D721Med (cell line): ENCODE measurements around the gene DOCK6.
"Not testable (repeated sequence)": the region's sequence is repeated elsewhere in the genome, so short reads cannot be mapped to it uniquely, and the experiment has no call there.

ENCODE experiments used
- DNase-seq: peaks from one replicate; pipeline ENCODE4 v3.0.0; 2011; ENCODE audit warnings: low spot score; ENCODE audit not compliant: insufficient read length
- FAIRE-seq: peaks from 2 replicates; lab custom pipeline; 2011; peaks lifted over from hg19 to GRCh38; lab: Jason Lieb, UNC
- CTCF ChIP-seq: IDR thresholded peaks from 2 replicates; pipeline ENCODE4 v1.5.1; 2012; ENCODE audit warnings: mild to moderate bottlenecking, control low read depth; ENCODE audit not compliant: insufficient read depth; ENCODE audit errors: missing control alignments

Gene DOCK6

GRCh38 chr19:11192957-11193939 lies 69.1 kb downstream of the DOCK6 start:
- no peak for TF ChIP-seq CTCF
- DNase-seq (no peak), FAIRE-seq (no peak)

DNA sequence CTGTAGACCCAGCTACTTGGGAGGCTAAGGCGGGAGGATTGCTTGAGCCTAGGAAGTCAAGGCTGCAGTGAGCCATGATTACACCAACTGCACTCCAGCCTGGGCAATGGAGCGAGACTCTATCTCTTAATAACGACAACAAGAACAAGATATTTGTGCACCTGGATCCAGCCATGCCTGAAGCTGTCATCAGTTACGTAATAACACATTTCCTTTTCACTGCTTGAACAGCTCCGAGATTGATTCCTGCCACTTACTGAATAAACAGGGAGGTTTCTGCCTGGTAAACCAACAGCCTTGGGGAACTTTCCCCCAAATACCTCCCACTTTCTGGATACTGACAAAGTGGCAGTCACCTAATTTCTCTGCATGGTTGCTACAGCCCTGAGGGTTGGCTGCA lies 70.4 kb downstream of the DOCK6 start:
- no peak for DNase-seq
- FAIRE-seq: no peak

GRCh38 chr19:11191273-11191755 lies 71.0 kb downstream of the DOCK6 start:
- DNase-seq (no peak), FAIRE-seq (no peak)
- no peak for TF ChIP-seq CTCF

More for the DNA sequence above, 70.4 kb downstream of the DOCK6 start:
- TF ChIP-seq CTCF: no peak

DNA sequence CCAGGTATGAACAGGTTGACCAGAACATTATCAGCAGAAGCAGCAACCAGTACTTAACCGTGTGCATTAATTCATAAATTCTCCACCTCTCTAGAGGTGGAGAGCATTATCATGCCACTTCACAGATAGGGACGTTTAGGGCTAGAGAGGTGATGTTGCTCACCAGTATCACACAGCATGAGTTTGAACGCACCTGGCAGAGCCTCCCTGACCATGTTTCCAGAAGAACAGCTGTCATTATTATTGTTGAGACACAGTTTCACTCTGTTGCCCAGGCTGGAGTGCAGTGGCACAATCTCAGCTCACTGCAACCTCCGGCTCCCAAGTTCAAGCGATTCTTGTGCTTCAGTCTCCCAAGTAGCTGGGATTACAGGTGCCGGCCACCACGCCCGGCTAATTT lies 71.8 kb downstream of the DOCK6 start:
- FAIRE-seq: no peak
- no peak for TF ChIP-seq CTCF

GRCh38 chr19:11187441-11187840 lies 74.9 kb downstream of the DOCK6 start:
- no peak for TF ChIP-seq CTCF
- FAIRE-seq (no peak), DNase-seq (no peak)

More for the DNA sequence above, 71.8 kb downstream of the DOCK6 start:
- DNase-seq: no peak

DNA sequence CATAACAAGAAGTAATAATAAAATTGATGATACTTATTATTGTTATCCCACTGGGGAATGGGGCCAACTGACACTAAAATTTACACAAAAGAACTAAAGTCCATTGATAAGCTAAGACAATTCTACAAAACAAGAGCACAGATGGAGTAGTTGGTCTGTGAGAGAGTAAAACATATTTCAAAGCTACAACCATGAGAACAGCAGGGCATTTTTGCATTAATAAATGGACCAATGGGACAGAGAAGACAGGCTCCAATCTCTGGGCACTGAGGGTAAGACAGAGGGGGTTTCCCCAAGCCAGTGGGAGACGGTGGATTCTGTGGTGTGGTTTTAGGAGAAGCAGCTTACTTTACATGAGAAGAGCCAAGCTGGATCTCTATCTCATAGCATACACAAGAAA lies 79.3 kb downstream of the DOCK6 start:
- DNase-seq (no peak), FAIRE-seq (no peak)
- TF ChIP-seq CTCF: no peak

DNA sequence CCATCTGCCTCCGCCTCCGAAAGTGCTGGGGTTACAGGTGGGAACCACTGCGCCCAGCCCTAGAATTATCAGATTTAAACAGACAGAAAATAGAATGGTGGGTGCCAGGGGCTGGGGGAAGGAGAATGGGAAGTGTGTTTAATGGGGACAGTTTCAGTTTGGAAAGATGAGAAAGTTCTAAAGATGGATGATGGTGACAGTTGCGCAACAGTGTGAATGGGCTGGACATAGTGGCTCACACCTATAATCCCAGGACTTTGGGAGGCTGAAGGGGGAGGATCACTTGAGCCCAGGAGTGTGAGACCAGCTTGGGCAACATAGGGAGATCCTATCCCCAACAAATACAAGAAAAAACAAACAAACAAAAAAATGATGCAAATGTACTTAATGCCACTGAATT lies 80.8 kb downstream of the DOCK6 start:
- no peak for TF ChIP-seq CTCF
- DNase-seq (no peak), FAIRE-seq (no peak)

GRCh38 chr19:11180975-11181374 lies 81.3 kb downstream of the DOCK6 start:
- DNase-seq, FAIRE-seq: not testable (repeated sequence)
